DND-41 (cell line): Measurements from ENCODE around the gene PVALEF.

Source experiments
- EZH2 ChIP-seq: IDR thresholded peaks from 3 replicates; pipeline ENCODE4 v1.6.1; 2012; ENCODE audit warnings: borderline replicate concordance, low read depth, mild to moderate bottlenecking, moderate library complexity, low read length, inconsistent platforms; ENCODE audit not compliant: severe bottlenecking
- TF ChIP-seq, protein P1 (sequence below): IDR thresholded peaks from 2 replicates; pipeline ENCODE4 v1.5.1; 2012; ENCODE audit warnings: borderline replicate concordance, low read length, moderate library complexity, mild to moderate bottlenecking; ENCODE audit not compliant: poor library complexity, severe bottlenecking; ENCODE audit errors: extremely low read depth

GRCh38 chr17:81154961-81155360, 10.3 kb upstream of the PVALEF start:
- TF ChIP-seq, protein P1, sequence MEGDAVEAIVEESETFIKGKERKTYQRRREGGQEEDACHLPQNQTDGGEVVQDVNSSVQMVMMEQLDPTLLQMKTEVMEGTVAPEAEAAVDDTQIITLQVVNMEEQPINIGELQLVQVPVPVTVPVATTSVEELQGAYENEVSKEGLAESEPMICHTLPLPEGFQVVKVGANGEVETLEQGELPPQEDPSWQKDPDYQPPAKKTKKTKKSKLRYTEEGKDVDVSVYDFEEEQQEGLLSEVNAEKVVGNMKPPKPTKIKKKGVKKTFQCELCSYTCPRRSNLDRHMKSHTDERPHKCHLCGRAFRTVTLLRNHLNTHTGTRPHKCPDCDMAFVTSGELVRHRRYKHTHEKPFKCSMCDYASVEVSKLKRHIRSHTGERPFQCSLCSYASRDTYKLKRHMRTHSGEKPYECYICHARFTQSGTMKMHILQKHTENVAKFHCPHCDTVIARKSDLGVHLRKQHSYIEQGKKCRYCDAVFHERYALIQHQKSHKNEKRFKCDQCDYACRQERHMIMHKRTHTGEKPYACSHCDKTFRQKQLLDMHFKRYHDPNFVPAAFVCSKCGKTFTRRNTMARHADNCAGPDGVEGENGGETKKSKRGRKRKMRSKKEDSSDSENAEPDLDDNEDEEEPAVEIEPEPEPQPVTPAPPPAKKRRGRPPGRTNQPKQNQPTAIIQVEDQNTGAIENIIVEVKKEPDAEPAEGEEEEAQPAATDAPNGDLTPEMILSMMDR, result no peak
- no peak for TF ChIP-seq EZH2
